Subcutaneous adipose tissue (tissue), 4 donors: ENCODE results near the gene FARSA. TPM values are rescaled to one million over a fixed set of nuclear protein-coding genes. Genes with fewer than 3 reads are reported as not detected.

Source experiments
- CTCF ChIP-seq: fragments of 450-650 bp; IDR thresholded peaks from one replicate; pipeline ENCODE4 v1.5.1; 2016; ENCODE audit warnings: low read depth, mild to moderate bottlenecking, control low read depth, antibody characterized with exemption, moderate library complexity
- total RNA-seq, 4 donors: library from RNA; depleted of rRNA; stranded (reverse); fragments of >200 nt; gene quantifications; one replicate each; pipeline ENCODE4 v1.1.0, GENCODE V29; 2016

FARSA gene
- total RNA-seq, 4 donors from 2014 or later: 20.1 to 28.6 (median 22.9) TPM

GRCh38 chr19:12949363-12950283 is 16.1 kb upstream of the FARSA start:
- no peak for TF ChIP-seq CTCF

- TF ChIP-seq CTCF: no peak
Observed at GRCh38 chr19:12948612-12949362, 15.3 kb upstream of the FARSA start.

GRCh38 chr19:12947702-12948611 is 14.4 kb upstream of the FARSA start:
- no peak for TF ChIP-seq CTCF

GRCh38 chr19:12946731-12947496 is 13.4 kb upstream of the FARSA start:
- TF ChIP-seq CTCF: no peak

- TF ChIP-seq CTCF: no peak
Observed at GRCh38 chr19:12946092-12946721, 12.7 kb upstream of the FARSA start.

GRCh38 chr19:12945479-12946091 is 12.1 kb upstream of the FARSA start, which contains the start of gene RAD23A:
TSS of gene RAD23A (plus strand) at chr19:12945862. CDS start at chr19:12945949, 87 bp downstream.
- TF ChIP-seq CTCF: no peak
